Uterus (tissue), 2 donors: ENCODE results near the gene PRR4.

Source experiments
- CTCF ChIP-seq, 4 experiments: fragments of 200-600 bp in 2 of 4; fragments of 450-650 bp in 2 of 4; sonication (generic) in 2 of 4; IDR thresholded peaks; one replicate each; pipeline ENCODE4 v1.5.1; 2016 to 2019; ENCODE audit warnings: antibody characterized with exemption in 4 of 4, mild to moderate bottlenecking in 2 of 4, moderate library complexity in 1 of 4
- POLR2A ChIP-seq, 2 donors: fragments of 450-650 bp; IDR thresholded peaks; one replicate each; pipeline ENCODE4 v1.6.1; 2016; ENCODE audit warnings: antibody characterized with exemption in 2 of 2, mild to moderate bottlenecking in 1 of 2, moderate library complexity in 1 of 2

- TF ChIP-seq CTCF (IDR thresholded peaks at IDR 0.05) (no peak), POLR2A (IDR thresholded peaks at IDR 0.05) (no peak)
Observed at GRCh38 chr12:10838461-10838860, 10.8 kb downstream of the PRR4 start.
